Stimulated activated naive CD8-positive, alpha-beta T cell treated with anti-CD3 and anti-CD28 coated beads, Interleukin-15, Interleukin-2, amounts not matched to agents 100 U/mL and 50 U/mL, for 24 hours (primary cell): ENCODE measurements around the gene MMGT1.
"Not testable (repeated sequence)": the region's sequence is repeated elsewhere in the genome, so short reads cannot be mapped to it uniquely, and the experiment has no call there.

ENCODE experiments used
- ATAC-seq: fragments of 150-1000 bp; cut with Tn5 transposase; one replicate; pipeline ENCODE4 v1.10.0; 2021
- DNase-seq: peaks from one replicate; pipeline ENCODE4 v3.0.0; 2021

MMGT1 gene

DNA sequence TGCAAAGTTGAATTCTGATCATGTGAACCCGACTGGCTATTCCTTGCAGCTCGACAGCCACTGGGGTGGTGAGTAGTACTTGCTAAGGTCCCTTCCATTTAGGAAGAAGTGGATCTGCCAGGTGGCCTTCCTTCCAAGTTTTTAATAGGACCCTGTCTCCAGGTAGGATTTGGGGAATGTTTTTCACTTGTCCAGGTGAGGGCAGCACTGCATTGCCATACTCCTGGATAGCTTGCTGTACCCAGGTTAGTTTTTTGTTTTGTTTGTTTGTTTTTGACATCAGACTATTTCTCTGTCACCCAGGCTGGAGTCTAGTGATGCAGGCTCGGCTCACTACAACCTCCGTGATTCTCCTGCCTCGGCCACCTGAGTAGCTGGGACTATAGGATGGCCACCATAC lies 50.4 kb downstream of the MMGT1 start:
- DNase-seq, result no peak

GRCh38 chrX:135920516-135920915 lies 53.3 kb downstream of the MMGT1 start:
- ATAC-seq, DNase-seq: not testable (repeated sequence)

More for the DNA sequence above, 50.4 kb downstream of the MMGT1 start:
- ATAC-seq, result no peak

DNA sequence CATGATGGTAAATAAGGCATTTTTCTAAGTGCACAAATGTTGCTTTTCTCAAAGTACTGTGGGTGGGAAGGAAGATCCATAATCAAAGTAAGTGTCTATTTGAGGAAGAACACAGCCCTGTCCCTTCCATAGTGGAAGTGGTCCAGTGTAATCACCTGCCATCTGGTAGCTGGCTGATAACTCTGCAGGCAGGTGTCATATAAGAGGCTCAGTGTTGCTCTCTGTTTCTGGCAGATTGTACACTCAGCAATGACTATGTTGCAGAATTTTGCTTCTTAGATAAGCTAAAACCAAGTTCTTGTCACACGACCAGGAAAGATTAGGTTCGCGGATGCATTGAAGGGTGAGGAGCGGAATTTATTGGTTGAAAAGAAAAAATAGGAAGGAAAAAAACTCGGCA lies 59.4 kb downstream of the MMGT1 start:
- ATAC-seq (no peak), DNase-seq (no peak)
